ENCODE data around the gene NAA60. TPM values are rescaled to one million over a fixed set of nuclear protein-coding genes. Genes with fewer than 3 reads are reported as not detected.
A peak's percentile ranks its signal among the peaks of the same experiment; 100 is the strongest.

NAA60 gene
- total and polyA plus RNA-seq, 2 of the 13 experiments (the other 11 are each of a cell fraction or from before 2014, with no cell fraction given): 14.7 to 32.0 TPM

DNA sequence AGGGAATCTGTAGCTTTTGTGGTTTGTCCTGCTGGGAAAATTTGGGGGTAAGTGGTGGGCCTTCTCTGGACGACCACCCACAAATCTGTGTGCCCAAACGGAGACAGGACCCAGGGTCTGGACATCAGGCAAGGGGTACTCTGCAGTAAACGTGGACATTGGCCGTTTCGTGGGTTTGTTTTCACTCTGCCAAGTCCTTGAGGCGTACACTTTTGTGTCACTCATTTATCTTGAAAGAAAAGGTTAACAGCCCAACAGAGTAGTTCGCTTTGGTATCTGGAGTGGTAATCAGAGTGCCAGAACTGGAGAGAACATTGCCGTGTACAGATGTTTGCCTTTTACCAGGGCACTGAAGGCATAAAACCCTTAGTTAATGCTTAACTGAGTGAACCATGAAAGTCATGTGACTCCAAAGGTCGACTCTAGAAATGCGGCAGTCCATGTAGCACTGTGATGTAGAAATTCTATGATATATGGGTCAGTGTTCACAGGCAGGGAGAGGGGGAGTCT is 15.4 kb downstream of the NAA60 start (continued):
- TF ChIP-seq, protein P1, sequence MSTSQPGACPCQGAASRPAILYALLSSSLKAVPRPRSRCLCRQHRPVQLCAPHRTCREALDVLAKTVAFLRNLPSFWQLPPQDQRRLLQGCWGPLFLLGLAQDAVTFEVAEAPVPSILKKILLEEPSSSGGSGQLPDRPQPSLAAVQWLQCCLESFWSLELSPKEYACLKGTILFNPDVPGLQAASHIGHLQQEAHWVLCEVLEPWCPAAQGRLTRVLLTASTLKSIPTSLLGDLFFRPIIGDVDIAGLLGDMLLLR (CRISPR knock-in tag; IDR thresholded peaks at IDR 0.05): no peak
- TF ChIP-seq MXD4 (CRISPR knock-in tag; IDR thresholded peaks at IDR 0.05) (no peak; the same call in 1 of the 2 replicates), ZNF296 (CRISPR knock-in tag; conservative IDR thresholded peaks at IDR 0.05) (no peak), FOXK1 (CRISPR knock-in tag; IDR thresholded peaks at IDR 0.05; ENCODE audit: borderline replicate concordance, low read depth) (no peak), GATAD1 (CRISPR knock-in tag; IDR thresholded peaks at IDR 0.05) (peak; percentile 56; the same call in 1 of the 2 replicates), SMARCC2 (IDR thresholded peaks at IDR 0.05) (no peak), ZNF550 (CRISPR knock-in tag; IDR thresholded peaks at IDR 0.05; ENCODE audit: borderline replicate concordance) (no peak), TOE1 (CRISPR knock-in tag; IDR thresholded peaks at IDR 0.05) (no peak), ZNF569 (CRISPR knock-in tag; IDR thresholded peaks at IDR 0.05; ENCODE audit: borderline replicate concordance) (no peak), ZSCAN30 (CRISPR knock-in tag; IDR thresholded peaks at IDR 0.05) (no peak), HDAC2 (CRISPR knock-in tag; IDR thresholded peaks at IDR 0.05) (peak; percentile 27; the same call in 1 of the 2 replicates), IKZF1 (IDR thresholded peaks at IDR 0.05) (no peak), KDM4B (CRISPR knock-in tag; IDR thresholded peaks at IDR 0.05) (no peak), TEAD3 (CRISPR knock-in tag; optimal IDR thresholded peaks at IDR 0.05; ENCODE audit: borderline replicate concordance) (no peak)
- TF ChIP-seq, protein P2, sequence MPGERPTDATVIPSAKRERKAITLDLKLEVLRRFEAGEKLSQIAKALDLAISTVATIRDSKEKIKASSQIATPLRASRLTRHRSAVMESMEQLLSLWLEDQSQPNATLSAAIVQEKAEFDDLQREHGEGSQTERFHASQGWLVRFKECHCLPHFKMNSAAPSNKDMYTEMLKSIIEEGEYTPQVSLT (CRISPR knock-in tag; IDR thresholded peaks at IDR 0.05; ENCODE audit: borderline replicate concordance, low read depth): no peak
- TF ChIP-seq, protein P3, sequence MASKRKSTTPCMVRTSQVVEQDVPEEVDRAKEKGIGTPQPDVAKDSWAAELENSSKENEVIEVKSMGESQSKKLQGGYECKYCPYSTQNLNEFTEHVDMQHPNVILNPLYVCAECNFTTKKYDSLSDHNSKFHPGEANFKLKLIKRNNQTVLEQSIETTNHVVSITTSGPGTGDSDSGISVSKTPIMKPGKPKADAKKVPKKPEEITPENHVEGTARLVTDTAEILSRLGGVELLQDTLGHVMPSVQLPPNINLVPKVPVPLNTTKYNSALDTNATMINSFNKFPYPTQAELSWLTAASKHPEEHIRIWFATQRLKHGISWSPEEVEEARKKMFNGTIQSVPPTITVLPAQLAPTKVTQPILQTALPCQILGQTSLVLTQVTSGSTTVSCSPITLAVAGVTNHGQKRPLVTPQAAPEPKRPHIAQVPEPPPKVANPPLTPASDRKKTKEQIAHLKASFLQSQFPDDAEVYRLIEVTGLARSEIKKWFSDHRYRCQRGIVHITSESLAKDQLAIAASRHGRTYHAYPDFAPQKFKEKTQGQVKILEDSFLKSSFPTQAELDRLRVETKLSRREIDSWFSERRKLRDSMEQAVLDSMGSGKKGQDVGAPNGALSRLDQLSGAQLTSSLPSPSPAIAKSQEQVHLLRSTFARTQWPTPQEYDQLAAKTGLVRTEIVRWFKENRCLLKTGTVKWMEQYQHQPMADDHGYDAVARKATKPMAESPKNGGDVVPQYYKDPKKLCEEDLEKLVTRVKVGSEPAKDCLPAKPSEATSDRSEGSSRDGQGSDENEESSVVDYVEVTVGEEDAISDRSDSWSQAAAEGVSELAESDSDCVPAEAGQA (IDR thresholded peaks at IDR 0.05; ENCODE audit: low read depth): no peak
- TF ChIP-seq, protein P3 (CRISPR knock-in tag; IDR thresholded peaks at IDR 0.05; ENCODE audit: borderline replicate concordance): no peak
- TF ChIP-seq, protein P4, sequence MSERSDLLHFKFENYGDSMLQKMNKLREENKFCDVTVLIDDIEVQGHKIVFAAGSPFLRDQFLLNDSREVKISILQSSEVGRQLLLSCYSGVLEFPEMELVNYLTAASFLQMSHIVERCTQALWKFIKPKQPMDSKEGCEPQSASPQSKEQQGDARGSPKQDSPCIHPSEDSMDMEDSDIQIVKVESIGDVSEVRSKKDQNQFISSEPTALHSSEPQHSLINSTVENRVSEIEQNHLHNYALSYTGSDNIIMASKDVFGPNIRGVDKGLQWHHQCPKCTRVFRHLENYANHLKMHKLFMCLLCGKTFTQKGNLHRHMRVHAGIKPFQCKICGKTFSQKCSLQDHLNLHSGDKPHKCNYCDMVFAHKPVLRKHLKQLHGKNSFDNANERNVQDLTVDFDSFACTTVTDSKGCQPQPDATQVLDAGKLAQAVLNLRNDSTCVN (CRISPR knock-in tag; IDR thresholded peaks at IDR 0.05; ENCODE audit: borderline replicate concordance): no peak; the same call in 1 of the 2 replicates
- TF ChIP-seq, protein P5, sequence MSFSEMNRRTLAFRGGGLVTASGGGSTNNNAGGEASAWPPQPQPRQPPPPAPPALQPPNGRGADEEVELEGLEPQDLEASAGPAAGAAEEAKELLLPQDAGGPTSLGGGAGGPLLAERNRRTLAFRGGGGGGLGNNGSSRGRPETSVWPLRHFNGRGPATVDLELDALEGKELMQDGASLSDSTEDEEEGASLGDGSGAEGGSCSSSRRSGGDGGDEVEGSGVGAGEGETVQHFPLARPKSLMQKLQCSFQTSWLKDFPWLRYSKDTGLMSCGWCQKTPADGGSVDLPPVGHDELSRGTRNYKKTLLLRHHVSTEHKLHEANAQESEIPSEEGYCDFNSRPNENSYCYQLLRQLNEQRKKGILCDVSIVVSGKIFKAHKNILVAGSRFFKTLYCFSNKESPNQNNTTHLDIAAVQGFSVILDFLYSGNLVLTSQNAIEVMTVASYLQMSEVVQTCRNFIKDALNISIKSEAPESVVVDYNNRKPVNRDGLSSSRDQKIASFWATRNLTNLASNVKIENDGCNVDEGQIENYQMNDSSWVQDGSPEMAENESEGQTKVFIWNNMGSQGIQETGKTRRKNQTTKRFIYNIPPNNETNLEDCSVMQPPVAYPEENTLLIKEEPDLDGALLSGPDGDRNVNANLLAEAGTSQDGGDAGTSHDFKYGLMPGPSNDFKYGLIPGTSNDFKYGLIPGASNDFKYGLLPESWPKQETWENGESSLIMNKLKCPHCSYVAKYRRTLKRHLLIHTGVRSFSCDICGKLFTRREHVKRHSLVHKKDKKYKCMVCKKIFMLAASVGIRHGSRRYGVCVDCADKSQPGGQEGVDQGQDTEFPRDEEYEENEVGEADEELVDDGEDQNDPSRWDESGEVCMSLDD (CRISPR knock-in tag; IDR thresholded peaks at IDR 0.05; ENCODE audit: borderline replicate concordance): no peak
